Endothelial cell of umbilical vein (primary cell): ENCODE measurements around the gene IGF1. TPM values are rescaled to one million over a fixed set of nuclear protein-coding genes. Genes with fewer than 3 reads are reported as not detected.

Experiments
- BruUV-seq: library from RNA; stranded (reverse); fragments of 400-500 nt; replicated peaks from 2 replicates; lab custom pipeline; 2021; lab: Mats Ljungman, UMichigan
- CTCF ChIA-PET: fragments of 300-600, 350-600 bp; sonication (Branson Sonifier 250); formaldehyde crosslinking; loops from one replicate; lab custom pipeline; 2021; ENCODE audit warnings: antibody characterized with exemption, inconsistent platforms; lab: Charles Lee
- POLR2A ChIA-PET: fragments of 300-600, 350-600 bp; sonication (Branson Sonifier 250); formaldehyde crosslinking; loops from one replicate; lab custom pipeline; 2021; ENCODE audit warnings: antibody characterized with exemption, inconsistent platforms; lab: Charles Lee
- DNase-seq: peaks from one replicate; pipeline ENCODE4 v3.0.0-alpha.2; 2011; ENCODE audit warnings: low read depth, low spot score
- FAIRE-seq: peaks from 2 replicates; lab custom pipeline; 2011; peaks lifted over from hg19 to GRCh38; lab: Jason Lieb, UNC
- H2AFZ ChIP-seq: 2 replicates; pipeline ENCODE4 v1.6.0; 2012; ENCODE audit warnings: low read depth, low read length, control low read depth, inconsistent platforms
- H3K27ac ChIP-seq: 2 replicates; pipeline ENCODE4 v1.5.1; 2011; ENCODE audit warnings: low read depth, mild to moderate bottlenecking, control low read depth, low read length, moderate library complexity; ENCODE audit not compliant: insufficient read depth
- H3K27me3 ChIP-seq, 2 experiments: 2 replicates each; pipeline versions ENCODE4 v1.6.0 to v1.6.1; 2011; ENCODE audit warnings: low read length in 2 of 2, mixed read lengths in 1 of 2; ENCODE audit not compliant: control insufficient read depth in 2 of 2, insufficient read depth in 2 of 2
- H3K36me3 ChIP-seq, 2 experiments: 2 replicates in 1 of 2; 3 replicates in 1 of 2; pipeline ENCODE4 v1.5.1; 2011; ENCODE audit warnings: low read length in 2 of 2, mild to moderate bottlenecking in 1 of 2, moderate library complexity in 1 of 2; ENCODE audit not compliant: control insufficient read depth in 2 of 2, insufficient read depth in 2 of 2; ENCODE audit errors: extremely low read depth in 1 of 2
- H3K4me1 ChIP-seq: 3 replicates; pipeline ENCODE4 v1.5.1; 2011; ENCODE audit warnings: mild to moderate bottlenecking, low read length; ENCODE audit not compliant: control insufficient read depth, insufficient read depth; ENCODE audit errors: extremely low read depth
- H3K4me2 ChIP-seq: 2 replicates; pipeline ENCODE4 v1.6.1; 2011; ENCODE audit warnings: low read length, control low read depth, mixed read lengths; ENCODE audit not compliant: insufficient read depth
- H3K4me3 ChIP-seq, 3 experiments: fragments of 200-600 bp in 1 of 3; sonication (generic), shearing (Covaris generic) in 1 of 3; replicated peaks in 1 of 3; 2 replicates each; pipeline ENCODE4 v1.5.1; 2011 to 2016; ENCODE audit warnings: control low read depth in 3 of 3, low read length in 3 of 3, mild to moderate bottlenecking in 2 of 3, inconsistent platforms in 1 of 3, low read depth in 1 of 3, moderate library complexity in 1 of 3; ENCODE audit not compliant: insufficient read depth in 1 of 3
- H3K79me2 ChIP-seq: 2 replicates; pipeline ENCODE4 v1.6.0; 2012; ENCODE audit warnings: low read length, inconsistent platforms; ENCODE audit not compliant: control insufficient read depth, insufficient read depth
- H3K9ac ChIP-seq: replicated peaks from 2 replicates; pipeline ENCODE3; 2011; ENCODE audit warnings: low read length, control low read depth; ENCODE audit not compliant: insufficient read depth; ENCODE audit errors: extremely low read depth
- H3K9me1 ChIP-seq: replicated peaks from 3 replicates; pipeline ENCODE4 v1.6.0; 2011; ENCODE audit warnings: mild to moderate bottlenecking, low read length; ENCODE audit not compliant: control insufficient read depth, insufficient read depth; ENCODE audit errors: extremely low read depth
- H3K9me3 ChIP-seq: replicated peaks from 2 replicates; pipeline ENCODE4 v1.5.1; 2012; ENCODE audit warnings: low read length, inconsistent platforms; ENCODE audit not compliant: control insufficient read depth, insufficient read depth
- H4K20me1 ChIP-seq: replicated peaks from 2 replicates; pipeline ENCODE3; 2011; ENCODE audit warnings: mild to moderate bottlenecking, low read length; ENCODE audit not compliant: control insufficient read depth, insufficient read depth; ENCODE audit errors: extremely low read depth
- EZH2 ChIP-seq: IDR thresholded peaks from 2 replicates; pipeline ENCODE4 v1.6.1; 2012; ENCODE audit warnings: borderline replicate concordance, low read depth, mild to moderate bottlenecking, moderate library complexity, low read length, inconsistent platforms; ENCODE audit not compliant: severe bottlenecking
- FOS ChIP-seq: IDR thresholded peaks from 2 replicates; pipeline ENCODE4 v1.6.1; 2011; ENCODE audit warnings: mild to moderate bottlenecking, low read length, moderate library complexity, borderline replicate concordance; ENCODE audit not compliant: insufficient read depth
- GATA2 ChIP-seq: IDR thresholded peaks from 2 replicates; pipeline ENCODE4 v1.7.0; 2011; ENCODE audit warnings: low read depth, mild to moderate bottlenecking, moderate library complexity, mixed read lengths, low read length; ENCODE audit not compliant: insufficient read length, insufficient read depth
- JUN ChIP-seq: IDR thresholded peaks from 2 replicates; pipeline ENCODE4 v1.6.1; 2011; ENCODE audit warnings: borderline replicate concordance, low read depth; ENCODE audit not compliant: insufficient read length, insufficient read depth
- MYC ChIP-seq: IDR thresholded peaks from one replicate; pipeline ENCODE4 v1.6.1; 2011; ENCODE audit warnings: mild to moderate bottlenecking, low read depth, low read length
- POLR2A ChIP-seq: IDR thresholded peaks from 2 replicates; pipeline ENCODE4 v1.6.1; 2012; ENCODE audit warnings: low read depth, mild to moderate bottlenecking, control low read depth, low read length
- POLR2AphosphoS5 ChIP-seq: IDR thresholded peaks from 2 replicates; pipeline ENCODE4 v1.6.1; 2012; ENCODE audit warnings: low read depth, mild to moderate bottlenecking, control low read depth, low read length, moderate library complexity; ENCODE audit not compliant: insufficient read depth
- dilution Hi-C: fragments of 300-500 bp; cut with MboI; formaldehyde crosslinking; loops from one replicate; pipeline ENCODE4 v1.15.0; 2019; ENCODE audit warnings: low sequenced_read_pairs; ENCODE audit not compliant: extremely low pct_ligation_motif_present
- intact Hi-C: fragments of 100-400 bp; cut with micrococcal nuclease; formaldehyde crosslinking; loops from one replicate; pipeline ENCODE4 v1.10.0; 2022
- polyA plus RNA-seq, 4 experiments: library from polyadenylated mRNA; depleted of rRNA in 3 of 4; stranded (reverse) in 3 of 4; unstranded in 1 of 4; fragments of >200 nt; gene quantifications; 2 replicates each; pipeline versions ENCODE4 v1.2.1 to v1.2.3, GENCODE V29; 2011 to 2012; ENCODE audit warnings: missing spikeins in 1 of 4
- total RNA-seq: library from RNA; stranded (reverse); gene quantifications from 2 replicates; pipeline ENCODE4 v1.2.3, GENCODE V29; 2021
- TF ChIP-seq, protein P1 (sequence below), 2 donors: IDR thresholded peaks; 1 replicate in 1 of 2; 2 replicates in 1 of 2; pipeline ENCODE4 v1.5.1; 2011; ENCODE audit warnings: low read length in 2 of 2, mild to moderate bottlenecking in 2 of 2, moderate library complexity in 2 of 2, control low read depth in 1 of 2, inconsistent platforms in 1 of 2, low read depth in 1 of 2; ENCODE audit not compliant: insufficient read depth in 1 of 2; ENCODE audit errors: extremely low read depth in 1 of 2
- TF ChIP-seq, protein P2 (sequence below): IDR thresholded peaks from 2 replicates; pipeline ENCODE4 v1.6.1; 2011; ENCODE audit not compliant: insufficient read depth, insufficient read length

Gene IGF1
- total and polyA plus RNA-seq, 2 donors (not counting 3 experiments of a cell fraction or from before 2014, with no cell fraction given): 0.10 TPM; not detected in 1

DNA sequence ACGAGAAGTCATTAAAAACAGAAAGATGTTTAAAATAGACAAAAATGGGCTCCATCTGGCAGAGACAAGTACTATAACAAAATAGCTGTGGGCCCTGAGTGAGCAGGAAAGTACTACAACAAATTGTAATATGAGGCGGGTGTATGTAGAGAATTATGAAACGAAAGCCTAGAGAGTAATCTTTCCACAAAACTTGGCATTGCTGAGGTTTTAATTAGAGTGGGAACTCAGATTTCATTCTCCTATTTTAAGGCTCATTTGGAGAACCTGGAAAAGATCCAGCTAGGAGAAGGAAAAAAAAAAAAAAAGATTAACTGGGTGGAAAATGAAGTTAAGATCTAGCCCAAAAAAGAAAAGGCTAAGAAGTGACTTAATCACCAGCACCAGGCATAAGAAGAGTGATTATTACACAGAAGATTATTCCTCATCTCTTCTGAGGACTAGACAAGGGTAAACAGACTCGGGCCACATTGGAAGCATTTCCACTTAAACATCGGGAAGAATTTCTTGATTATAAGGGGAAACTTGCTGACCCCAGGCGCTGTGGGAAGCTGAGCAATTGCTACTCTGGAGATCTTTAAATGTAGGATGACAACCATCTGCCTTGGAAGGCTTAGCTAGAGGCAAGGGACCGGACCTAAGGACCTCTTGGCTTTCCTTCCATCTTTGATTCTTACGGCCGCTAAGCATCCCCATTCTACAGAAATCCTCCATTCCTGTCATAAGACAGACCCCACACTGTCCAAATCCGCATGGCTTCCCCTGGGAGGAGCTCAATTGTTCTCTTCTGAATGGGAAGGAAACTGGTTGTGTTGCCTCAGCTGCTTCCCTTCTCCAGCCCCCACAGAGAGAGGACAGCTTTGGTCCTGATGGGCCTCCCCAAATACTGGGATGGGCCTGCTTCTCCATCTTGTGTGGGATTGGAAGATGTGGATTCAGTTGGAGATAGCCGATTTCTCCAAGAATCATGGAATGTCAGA is 40.6 kb downstream of the IGF1 start:
- Histone ChIP-seq H4K20me1 (no peaks in the 10 kb centered on the region), H3K9ac (no peak overlapping the region), H3K4me2 (no peak overlapping the region), H3K4me3 (no peak overlapping the region), H3K27me3 (no peaks in the 10 kb centered on the region), H2AFZ (no peak overlapping the region), H3K9me1 (no peaks in the 10 kb centered on the region), H3K4me1 (peaks cover 30% of the 10 kb centered on the region), H3K36me3 (no peaks in the 10 kb centered on the region), H3K9me3 (no peaks in the 10 kb centered on the region), H3K79me2 (no peaks in the 10 kb centered on the region), H3K27ac (no peak overlapping the region)
- POLR2A ChIA-PET: no interaction called here
- BruUV-seq: no TSS peak
- intact Hi-C loops (no loop called here), dilution Hi-C loops (no loop called here)
- CTCF ChIA-PET: interaction anchor here (1.0 to 1.6 kb wide), 2 partner anchors 10 to 45 kb away, joined by 3 to 7 read pairs; no protein-coding TSS in a partner anchor
- DNase-seq: no peak
- FAIRE-seq: no peak
- no peak for TF ChIP-seq GATA2
- TF ChIP-seq POLR2AphosphoS5: no peak
- no peak for TF ChIP-seq MYC
- TF ChIP-seq, protein P1, sequence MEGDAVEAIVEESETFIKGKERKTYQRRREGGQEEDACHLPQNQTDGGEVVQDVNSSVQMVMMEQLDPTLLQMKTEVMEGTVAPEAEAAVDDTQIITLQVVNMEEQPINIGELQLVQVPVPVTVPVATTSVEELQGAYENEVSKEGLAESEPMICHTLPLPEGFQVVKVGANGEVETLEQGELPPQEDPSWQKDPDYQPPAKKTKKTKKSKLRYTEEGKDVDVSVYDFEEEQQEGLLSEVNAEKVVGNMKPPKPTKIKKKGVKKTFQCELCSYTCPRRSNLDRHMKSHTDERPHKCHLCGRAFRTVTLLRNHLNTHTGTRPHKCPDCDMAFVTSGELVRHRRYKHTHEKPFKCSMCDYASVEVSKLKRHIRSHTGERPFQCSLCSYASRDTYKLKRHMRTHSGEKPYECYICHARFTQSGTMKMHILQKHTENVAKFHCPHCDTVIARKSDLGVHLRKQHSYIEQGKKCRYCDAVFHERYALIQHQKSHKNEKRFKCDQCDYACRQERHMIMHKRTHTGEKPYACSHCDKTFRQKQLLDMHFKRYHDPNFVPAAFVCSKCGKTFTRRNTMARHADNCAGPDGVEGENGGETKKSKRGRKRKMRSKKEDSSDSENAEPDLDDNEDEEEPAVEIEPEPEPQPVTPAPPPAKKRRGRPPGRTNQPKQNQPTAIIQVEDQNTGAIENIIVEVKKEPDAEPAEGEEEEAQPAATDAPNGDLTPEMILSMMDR (IDR thresholded peaks at IDR 0.05; ENCODE audit: extremely low read depth in 1 of 2, insufficient read depth in 1 of 2, low read depth in 1 of 2, low read length in 2 of 2): no peak
- no peak for TF ChIP-seq FOS
- TF ChIP-seq POLR2A: no peak
- TF ChIP-seq, protein P2, sequence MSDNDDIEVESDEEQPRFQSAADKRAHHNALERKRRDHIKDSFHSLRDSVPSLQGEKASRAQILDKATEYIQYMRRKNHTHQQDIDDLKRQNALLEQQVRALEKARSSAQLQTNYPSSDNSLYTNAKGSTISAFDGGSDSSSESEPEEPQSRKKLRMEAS: no peak
- TF ChIP-seq JUN: no peak
- no peak for TF ChIP-seq EZH2
